ENCODE data around the gene NDUFB6.
"Not testable (repeated sequence)": the region's sequence is repeated elsewhere in the genome, so short reads cannot be mapped to it uniquely, and the experiment has no call there.

NDUFB6 gene

DNA sequence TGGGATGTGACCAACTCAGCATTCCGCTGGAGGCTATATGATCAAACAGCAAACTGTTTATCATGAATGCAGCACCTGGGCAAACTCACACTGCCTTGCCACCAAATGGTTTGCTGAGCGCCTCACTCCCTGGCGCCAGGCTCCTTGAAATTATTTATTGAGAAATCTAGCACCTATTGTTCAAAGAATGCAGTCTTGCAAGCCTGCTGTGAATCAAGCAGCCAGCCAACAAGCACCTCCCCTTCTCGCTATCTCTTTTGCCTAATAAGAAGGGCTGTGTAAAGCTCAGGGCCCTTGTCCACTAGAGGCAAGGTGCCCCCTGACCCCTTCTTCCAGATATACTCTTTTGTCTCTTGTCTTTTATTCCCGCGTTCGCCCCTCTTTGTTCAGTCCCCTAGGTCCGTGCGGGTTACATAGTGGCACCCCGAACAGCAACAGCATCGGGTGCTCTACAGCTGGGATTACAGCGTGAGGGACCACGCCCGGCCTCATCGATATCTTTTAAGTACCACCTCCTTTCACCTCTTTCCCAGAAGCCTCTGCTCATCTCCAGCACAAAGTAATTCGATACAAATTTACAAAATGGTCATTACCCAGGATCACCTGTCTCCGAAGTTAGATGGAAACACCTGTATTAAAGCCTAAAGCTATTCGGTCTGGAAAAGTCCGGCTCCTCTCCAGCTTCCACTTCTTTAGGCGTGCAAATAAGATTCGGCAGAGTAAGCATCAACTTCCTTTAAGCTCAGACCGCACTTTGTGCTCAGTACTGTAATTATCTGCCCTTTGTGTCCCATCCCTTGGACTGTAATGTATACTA lies 47.9 kb downstream of the NDUFB6 start:
- DNase-seq: peak in 4 of 58 donors; percentile 3 to 19 (median 6)

- DNase-seq: not testable (repeated sequence)
Observed at GRCh38 chr9:32524558-32524891, 48.4 kb downstream of the NDUFB6 start.

DNA sequence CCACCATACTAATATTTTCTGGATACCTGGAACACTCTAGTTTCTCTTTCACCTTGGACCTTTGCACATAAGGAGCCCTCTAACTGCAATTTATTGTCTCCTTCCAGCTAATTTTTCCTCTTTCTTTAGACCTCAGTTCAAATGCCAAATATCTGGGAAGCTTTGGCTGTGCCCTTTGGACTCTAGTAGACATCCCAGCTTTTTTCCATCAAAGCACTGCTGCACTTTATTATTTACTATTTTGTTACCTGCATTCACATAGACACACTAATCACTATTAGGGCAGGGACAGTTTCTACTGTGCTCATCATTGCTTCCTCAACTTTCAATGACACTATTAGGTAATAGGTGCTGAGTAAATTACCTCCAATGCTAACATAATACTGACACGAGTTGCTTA lies 49.0 kb downstream of the NDUFB6 start:
- DNase-seq: no peak

DNA sequence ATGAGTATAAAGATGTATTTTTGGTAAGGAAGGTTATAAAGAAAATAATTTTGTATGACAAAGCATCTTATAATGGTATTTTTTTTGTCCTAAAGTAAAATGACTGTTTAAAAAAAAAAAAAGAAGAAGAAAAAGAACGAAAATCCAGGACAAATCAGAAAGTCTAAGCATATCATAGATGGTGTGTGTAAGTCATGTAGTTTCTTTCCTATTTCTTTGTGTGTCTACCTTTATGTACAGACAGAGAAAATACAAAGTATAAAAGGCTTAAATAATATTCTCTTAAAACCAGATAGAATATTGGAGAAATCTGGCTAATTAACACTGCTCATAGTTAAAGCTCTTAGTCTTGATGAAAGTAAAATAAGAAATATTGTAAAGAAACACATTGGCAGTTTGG lies 54.7 kb downstream of the NDUFB6 start:
- DNase-seq: no peak

- no peak for DNase-seq
Observed at GRCh38 chr9:32516241-32516640, 56.7 kb downstream of the NDUFB6 start.

DNA sequence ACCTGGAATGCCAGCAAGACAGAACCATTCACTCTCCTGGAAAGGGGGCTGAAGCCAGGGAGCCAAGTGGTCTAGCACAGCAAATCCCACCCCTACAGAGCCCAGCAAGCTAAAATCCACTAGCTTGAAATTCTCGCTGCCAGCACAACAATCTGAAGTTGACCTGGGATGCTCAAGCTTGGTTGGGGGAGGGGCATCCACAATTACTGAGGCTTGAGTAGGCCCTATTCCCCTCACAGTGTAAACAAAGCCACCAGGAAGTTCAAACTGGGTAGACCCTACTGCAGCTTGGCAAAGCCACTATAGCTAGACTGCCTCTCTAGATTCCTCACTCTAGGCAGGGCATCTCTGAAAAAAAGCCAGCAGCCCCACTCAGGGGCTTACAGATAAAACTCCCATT lies 64.2 kb downstream of the NDUFB6 start:
- DNase-seq: no peak

DNA sequence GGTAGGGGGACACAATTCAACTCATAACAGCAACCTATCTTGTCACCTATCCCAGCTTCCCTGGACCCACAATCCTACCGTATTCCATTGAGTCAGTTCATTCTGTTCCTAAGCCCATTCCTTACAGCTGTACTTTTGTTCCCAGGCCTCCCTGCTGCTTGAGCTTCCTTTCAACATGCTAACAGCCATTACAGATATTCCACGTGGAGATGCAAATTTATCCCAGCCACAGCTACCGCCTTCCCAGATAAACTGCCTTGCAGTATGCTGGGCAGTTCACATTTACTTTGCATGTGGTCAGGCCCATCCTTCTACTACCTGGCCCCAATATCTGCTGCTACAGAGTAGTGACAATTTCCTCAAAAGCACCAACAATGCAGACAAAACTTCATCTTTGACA lies 70.0 kb downstream of the NDUFB6 start:
- DNase-seq: no peak
